DMS53 (cell line): Measurements from ENCODE around the gene CXCR5.
A peak's percentile ranks its signal among the peaks of the same experiment; 100 is the strongest.

Source experiments
- DNase-seq: peaks from one replicate; lab custom pipeline; 2025; lab: John Stamatoyannopoulos, UW

Gene CXCR5

GRCh38 chr11:118912742-118913410 is 29.2 kb downstream of the CXCR5 start:
- peak; percentile 85 for DNase-seq

- no peak for DNase-seq
Observed at GRCh38 chr11:118913411-118914125, 29.9 kb downstream of the CXCR5 start.

DNA sequence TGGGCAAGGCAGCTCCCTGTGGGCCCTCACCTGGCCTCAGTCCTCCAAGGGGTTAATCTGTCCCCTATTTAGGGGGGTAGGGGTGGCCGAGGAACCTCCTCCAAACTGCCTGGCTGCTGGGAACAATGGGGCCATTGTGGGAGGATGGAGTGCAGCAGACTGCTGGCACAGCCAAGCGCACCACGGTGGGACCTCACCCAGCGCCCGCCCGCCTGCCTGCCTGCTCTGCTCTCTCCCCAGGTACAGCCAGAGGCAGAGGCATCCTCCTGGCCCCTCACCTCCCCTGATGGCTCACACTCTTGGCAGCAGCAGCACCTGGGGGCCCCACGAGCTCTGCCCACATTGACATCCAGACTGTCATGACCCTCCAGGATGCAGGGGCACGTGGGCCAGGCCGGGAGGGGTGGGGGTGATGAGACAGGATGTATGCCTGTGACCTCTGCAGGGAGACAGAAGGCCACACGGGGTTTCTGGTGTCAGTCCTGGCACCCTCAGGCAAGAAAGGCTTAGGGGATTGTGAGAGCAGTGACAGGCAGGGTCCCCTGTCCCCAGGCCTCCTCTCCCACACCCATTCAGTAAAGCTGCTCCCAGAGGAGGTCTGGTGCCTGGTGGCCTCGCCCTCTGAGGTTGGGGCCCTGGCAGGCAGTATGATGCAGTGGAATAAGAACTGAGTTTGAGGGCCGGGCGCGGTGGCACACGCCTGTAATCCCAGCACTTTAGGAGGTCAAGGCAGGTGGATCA is 30.7 kb downstream of the CXCR5 start:
- DNase-seq: no peak

DNA sequence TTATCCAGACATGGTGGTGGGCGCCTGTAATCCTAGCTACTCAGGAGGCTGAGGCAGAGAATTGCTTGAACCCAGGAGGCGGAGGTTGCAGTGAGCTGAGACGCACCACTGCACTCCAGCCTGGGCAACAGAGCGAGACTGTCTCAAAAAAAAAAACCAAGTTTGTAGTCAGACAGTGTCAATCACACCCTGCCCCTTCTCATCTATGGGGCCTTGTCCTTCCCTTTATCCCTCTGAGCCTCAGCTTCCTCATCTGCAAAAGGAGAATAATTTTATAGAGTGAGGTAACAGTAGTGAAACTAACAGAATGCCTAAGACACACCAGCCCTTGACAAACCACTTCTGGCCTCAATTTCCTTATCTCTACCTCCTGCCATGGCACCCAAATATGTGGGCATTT is 31.3 kb downstream of the CXCR5 start:
- DNase-seq: no peak

DNA sequence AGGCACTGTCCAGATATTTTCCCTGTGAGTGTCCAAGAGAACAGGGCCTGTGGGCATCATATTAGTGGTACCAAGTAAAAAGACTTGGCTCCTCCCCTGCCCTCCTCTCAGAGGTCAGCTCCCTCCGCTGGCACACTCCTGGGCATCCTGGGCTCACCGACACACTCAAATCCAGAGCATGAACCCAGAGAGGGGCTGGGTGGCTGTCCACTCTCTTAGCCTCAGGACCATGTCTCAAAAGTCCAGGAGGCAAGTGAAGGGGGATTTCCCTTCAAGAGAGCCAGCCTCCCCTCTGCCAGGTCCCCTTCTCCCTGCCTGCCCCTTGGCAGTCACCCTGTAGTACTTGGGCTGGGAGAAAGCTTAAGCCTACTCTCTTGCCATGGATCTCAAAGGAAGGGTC is 31.7 kb downstream of the CXCR5 start:
- DNase-seq: no peak

- DNase-seq: no peak
Observed at GRCh38 chr11:118915941-118916841, 32.5 kb downstream of the CXCR5 start.

DNA sequence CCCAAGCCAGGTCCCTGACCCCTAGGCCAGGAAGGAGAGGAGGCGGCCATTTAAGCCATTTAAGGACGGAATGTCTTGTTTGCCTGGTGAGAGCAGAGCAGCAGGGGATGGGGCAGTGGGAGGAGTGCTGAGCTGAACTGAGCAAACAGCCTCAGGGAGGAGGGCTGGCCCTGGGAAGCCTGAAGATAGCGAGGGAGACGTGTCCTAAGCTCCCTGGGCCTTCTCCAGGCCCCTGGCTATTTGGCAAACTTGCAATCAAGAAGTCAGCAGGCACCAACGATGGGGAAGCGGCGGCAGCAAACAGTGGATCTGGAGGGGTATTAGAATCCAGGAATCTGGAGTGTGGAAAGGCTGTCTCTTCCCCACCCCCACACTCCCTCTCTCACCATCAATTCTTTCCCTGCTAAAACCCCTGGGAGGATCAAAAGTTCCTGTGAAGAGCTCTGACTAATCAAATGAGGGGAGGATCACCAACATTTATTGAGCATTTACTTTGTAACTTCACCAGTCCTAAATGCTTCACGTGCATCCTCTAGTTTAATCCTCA is 33.2 kb downstream of the CXCR5 start:
- DNase-seq: no peak

- DNase-seq: peak; percentile 94
Observed at GRCh38 chr11:118917481-118918127, 33.9 kb downstream of the CXCR5 start.

GRCh38 chr11:118918128-118918685 is 34.5 kb downstream of the CXCR5 start:
- DNase-seq: peak; percentile 97

DNA sequence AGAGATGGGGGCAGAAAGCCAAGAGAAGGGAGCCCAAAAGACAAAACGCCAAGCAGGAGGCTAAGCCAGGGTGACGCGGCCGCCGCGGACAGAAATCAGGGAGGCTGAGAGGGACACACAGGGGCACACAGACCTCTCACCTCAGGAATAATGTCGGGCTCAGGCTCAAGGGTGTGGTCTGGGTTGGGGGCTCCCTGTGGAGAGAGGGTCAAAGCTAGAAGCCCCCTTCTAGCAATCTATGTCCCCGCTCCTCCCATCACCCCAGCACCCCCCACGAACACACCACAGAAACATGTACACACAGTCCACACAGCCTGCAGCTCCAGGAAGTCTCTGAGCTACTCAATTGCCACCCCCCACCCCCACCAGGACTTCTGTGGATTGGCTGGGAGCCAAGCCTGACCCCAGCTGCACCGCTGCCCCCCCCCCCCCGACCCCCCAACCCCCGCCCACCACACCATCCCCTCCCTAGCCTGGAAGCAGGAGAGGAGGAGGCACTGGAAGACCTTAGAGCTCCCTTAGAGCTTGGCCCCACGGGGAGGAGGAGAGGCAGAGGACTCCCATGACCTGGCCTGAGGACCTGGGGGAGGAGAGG is 35.1 kb downstream of the CXCR5 start:
- peak; percentile 73 for DNase-seq

GRCh38 chr11:118921121-118921928 is 37.6 kb downstream of the CXCR5 start:
- DNase-seq: peak; percentile 50

GRCh38 chr11:118921929-118922744 is 38.4 kb downstream of the CXCR5 start:
- peak; percentile 62 for DNase-seq

DNA sequence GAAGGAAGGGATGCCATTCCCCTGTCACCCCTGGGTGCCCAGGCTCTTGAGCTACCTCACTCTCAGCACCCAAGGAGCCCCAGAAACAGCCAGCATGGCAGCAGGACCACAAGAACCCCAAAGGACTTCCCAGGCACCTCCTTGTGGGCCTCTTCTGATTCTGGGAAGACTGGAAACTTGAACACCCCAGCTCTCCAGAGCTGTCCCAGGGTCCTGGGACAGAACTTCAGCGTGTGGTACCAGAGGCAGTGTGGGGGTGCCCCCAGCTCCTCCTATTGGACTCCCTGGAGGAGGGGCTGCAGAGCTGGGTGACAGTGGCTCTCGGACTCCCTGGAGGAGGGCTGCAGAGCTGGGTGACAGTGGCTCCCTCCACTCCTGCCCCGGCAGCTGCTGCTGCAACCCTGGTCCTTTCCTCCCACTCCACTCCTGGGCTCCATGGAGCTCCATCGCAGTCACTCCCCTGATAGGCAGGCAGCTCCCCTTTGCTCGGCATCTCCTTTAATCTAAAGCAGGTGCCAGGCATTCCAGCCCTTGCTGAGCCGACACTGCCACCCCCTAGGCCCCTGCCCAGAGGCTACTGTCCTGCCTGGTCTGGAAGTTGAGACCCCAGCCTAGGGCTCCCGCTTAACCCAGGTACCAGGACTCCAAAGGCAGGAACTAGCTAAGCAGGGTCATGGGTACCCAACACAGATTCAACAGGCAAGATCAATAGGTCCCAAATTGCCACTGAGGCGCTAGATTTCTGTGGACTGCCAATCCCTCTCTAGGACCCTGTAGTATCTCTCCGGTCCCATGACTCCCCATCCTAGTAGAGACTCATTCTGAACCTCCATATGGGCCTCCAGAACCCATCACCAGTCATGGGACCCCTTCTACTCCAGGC is 39.3 kb downstream of the CXCR5 start:
- no peak for DNase-seq

- DNase-seq: no peak
Observed at GRCh38 chr11:118923721-118924587, 40.3 kb downstream of the CXCR5 start.

GRCh38 chr11:118924591-118925585 is 41.2 kb downstream of the CXCR5 start:
- DNase-seq: peak; percentile 71
